SK-N-MC (cell line): Measurements from ENCODE around the gene CDC14A.

Experiments
- EZH2 ChIP-seq: fragments of 200-600 bp; sonication (generic); IDR thresholded peaks from one replicate; pipeline ENCODE4 v1.6.1; 2017; ENCODE audit warnings: antibody characterized with exemption
- FOXP2 ChIP-seq: optimal IDR thresholded peaks from 2 replicates; pipeline ENCODE3; 2011; ENCODE audit warnings: mild to moderate bottlenecking, moderate library complexity; ENCODE audit not compliant: insufficient read depth; ENCODE audit errors: extremely low read length, control extremely low read depth
- POLR2AphosphoS5 ChIP-seq: IDR thresholded peaks from 2 replicates; pipeline ENCODE4 v1.6.1; 2012; ENCODE audit warnings: mild to moderate bottlenecking, low read depth, low read length, borderline replicate concordance

DNA sequence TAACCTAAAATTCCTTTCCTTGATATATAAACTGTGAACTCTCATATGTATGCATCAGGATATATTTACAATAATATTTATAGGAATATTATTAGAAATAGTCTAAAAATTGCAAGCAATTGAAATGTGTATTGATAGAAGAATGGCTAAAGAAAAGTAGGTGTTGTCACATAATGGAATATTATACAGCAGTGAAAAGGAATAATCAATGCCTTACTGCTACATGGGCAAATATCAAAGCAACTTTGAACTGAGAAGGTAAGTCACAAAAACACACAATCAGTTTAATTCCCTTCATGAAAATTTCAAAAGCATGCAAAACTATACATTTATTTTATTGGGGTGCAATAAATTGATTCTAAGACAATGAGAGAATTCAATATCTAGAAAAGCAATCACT, 35.7 kb upstream of the CDC14A start:
- TF ChIP-seq POLR2AphosphoS5 (no peak), EZH2 (no peak), FOXP2 (no peak)
